ENCODE data around the gene MGAT4C.

- TF ChIP-seq CTCF (IDR thresholded peaks at IDR 0.05), result no peak
- no peak for TF ChIP-seq POLR2A (IDR thresholded peaks at IDR 0.05)
Measured at GRCh38 chr12:86172913-86173443, 83.2 kb downstream of the MGAT4C start.

Measured in lower leg skin (tissue), 3 donors.